GM23248 (cell line): ENCODE measurements around the gene MAGI3.

Experiments used
- EZH2 ChIP-seq: fragments of 200-600 bp; sonication (generic); IDR thresholded peaks from 2 replicates; pipeline ENCODE4 v1.6.1; 2018; ENCODE audit warnings: antibody characterized with exemption, mild to moderate bottlenecking; ENCODE audit not compliant: insufficient read depth, poor library complexity, severe bottlenecking
- EZH2phosphoT487 ChIP-seq: fragments of 200-600 bp; sonication (generic); IDR thresholded peaks from 2 replicates; pipeline ENCODE4 v1.6.1; 2018; ENCODE audit warnings: antibody characterized with exemption, moderate library complexity, mild to moderate bottlenecking, low read depth; ENCODE audit not compliant: insufficient read depth

DNA sequence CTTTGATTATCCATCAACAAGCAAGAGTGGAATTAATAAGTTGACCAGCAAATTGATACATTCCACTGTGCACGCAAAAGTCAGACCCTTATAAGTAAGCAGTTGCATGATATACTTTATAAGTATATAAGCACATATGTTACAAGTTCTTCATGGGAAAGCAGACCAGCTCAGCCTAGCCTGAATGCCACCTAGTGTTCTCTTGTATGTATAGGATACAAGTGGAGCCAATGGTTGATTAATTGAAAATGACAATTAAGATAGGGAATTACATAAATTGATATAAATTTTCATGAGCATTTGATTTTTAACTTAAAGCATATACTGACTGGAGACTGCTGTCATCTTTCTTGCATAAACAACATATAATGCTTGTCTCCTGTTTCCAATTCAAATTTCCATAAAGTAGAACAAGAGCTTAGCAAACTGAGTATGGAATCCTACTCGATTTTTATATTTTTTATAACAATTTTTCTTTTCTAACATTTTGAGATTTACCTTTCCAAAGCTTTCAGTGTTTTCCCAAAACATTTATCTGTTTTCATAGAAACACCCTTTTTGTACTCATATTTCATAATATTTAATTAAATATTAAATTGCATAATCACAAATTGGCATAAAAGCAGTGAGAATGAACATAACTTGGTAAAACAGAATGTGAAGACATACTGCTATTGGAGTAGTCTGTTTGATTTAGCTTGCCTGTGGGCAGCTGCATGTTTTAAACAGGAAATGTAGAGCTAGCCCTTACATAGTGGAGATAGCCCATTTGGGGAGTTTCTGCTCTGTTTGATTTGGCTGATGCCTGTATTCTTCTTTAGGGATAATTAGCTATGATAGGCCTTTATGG, 62.8 kb downstream of the MAGI3 start:
- TF ChIP-seq EZH2phosphoT487, result no peak
- no peak for TF ChIP-seq EZH2
